Ishikawa (cell line): ENCODE measurements around the gene TMC3.

Experiments
- CEBPB ChIP-seq: IDR thresholded peaks from 2 replicates; pipeline ENCODE4 v1.6.1; 2012
- CREB1 ChIP-seq: IDR thresholded peaks from 2 replicates; pipeline ENCODE4 v1.6.1; 2012; ENCODE audit warnings: low read depth
- EGR1 ChIP-seq: IDR thresholded peaks from 2 replicates; pipeline ENCODE4 v1.6.1; 2012
- EP300 ChIP-seq: IDR thresholded peaks from 2 replicates; pipeline ENCODE4 v1.6.1; 2012; ENCODE audit warnings: borderline replicate concordance
- FOXM1 ChIP-seq: IDR thresholded peaks from 2 replicates; pipeline ENCODE4 v1.6.1; 2012; ENCODE audit warnings: low read depth, borderline replicate concordance
- MAX ChIP-seq: IDR thresholded peaks from 2 replicates; pipeline ENCODE4 v1.6.1; 2012
- NFIC ChIP-seq: IDR thresholded peaks from 2 replicates; pipeline ENCODE4 v1.6.1; 2012
- RAD21 ChIP-seq: IDR thresholded peaks from 2 replicates; pipeline ENCODE4 v1.6.1; 2012; ENCODE audit warnings: low read depth
- REST ChIP-seq: IDR thresholded peaks from 2 replicates; pipeline ENCODE4 v1.6.1; 2012; ENCODE audit warnings: low read depth, mild to moderate bottlenecking
- TAF1 ChIP-seq: IDR thresholded peaks from 2 replicates; pipeline ENCODE4 v1.6.1; 2012; ENCODE audit warnings: low read depth, mild to moderate bottlenecking
- TCF12 ChIP-seq: IDR thresholded peaks from 2 replicates; pipeline ENCODE4 v1.6.1; 2012; ENCODE audit warnings: low read depth
- TEAD4 ChIP-seq: IDR thresholded peaks from 2 replicates; pipeline ENCODE4 v1.6.1; 2012
- USF1 ChIP-seq: IDR thresholded peaks from 2 replicates; pipeline ENCODE4 v1.6.1; 2012
- YY1 ChIP-seq: IDR thresholded peaks from 2 replicates; pipeline ENCODE4 v1.6.1; 2012; ENCODE audit warnings: low read depth
- ZBTB7A ChIP-seq: IDR thresholded peaks from 2 replicates; pipeline ENCODE4 v1.6.1; 2012; ENCODE audit warnings: low read depth

The TMC3 gene

GRCh38 chr15:81373176-81373575 lies 837 bp downstream of the TMC3 start:
- TF ChIP-seq RAD21 (no peak), TAF1 (no peak), EGR1 (no peak)

GRCh38 chr15:81372575-81372974 lies 1.4 kb downstream of the TMC3 start:
- TF ChIP-seq REST (no peak), TCF12 (no peak), CEBPB (no peak), RAD21 (no peak), USF1 (no peak), ZBTB7A (no peak)

- TF ChIP-seq EGR1 (no peak), USF1 (no peak), YY1 (no peak), TEAD4 (no peak), CEBPB (no peak)
Measured at GRCh38 chr15:81363718-81364500, 10.1 kb downstream of the TMC3 start.

- TF ChIP-seq USF1 (no peak), CEBPB (no peak), TAF1 (no peak), CREB1 (no peak), FOXM1 (no peak), EP300 (no peak), RAD21 (no peak), EGR1 (no peak), MAX (no peak), YY1 (no peak), NFIC (no peak), TCF12 (no peak)
Measured at GRCh38 chr15:81363276-81363675, 10.7 kb downstream of the TMC3 start.

- TF ChIP-seq NFIC (no peak), CREB1 (no peak), USF1 (no peak), TEAD4 (no peak), RAD21 (no peak), EP300 (no peak), ZBTB7A (no peak), MAX (no peak), TCF12 (no peak), TAF1 (no peak), CEBPB (no peak), REST (no peak)
Measured at GRCh38 chr15:81362790-81363189, 11.2 kb downstream of the TMC3 start.

- no peak for TF ChIP-seq TEAD4
- no peak for TF ChIP-seq YY1
- no peak for TF ChIP-seq REST
- TF ChIP-seq MAX: no peak
- no peak for TF ChIP-seq EP300
- TF ChIP-seq FOXM1: no peak
- no peak for TF ChIP-seq EGR1
- no peak for TF ChIP-seq TAF1
Measured at GRCh38 chr15:81361891-81362290, 12.1 kb downstream of the TMC3 start.
